ENCODE data around the gene CDH5.

DNA sequence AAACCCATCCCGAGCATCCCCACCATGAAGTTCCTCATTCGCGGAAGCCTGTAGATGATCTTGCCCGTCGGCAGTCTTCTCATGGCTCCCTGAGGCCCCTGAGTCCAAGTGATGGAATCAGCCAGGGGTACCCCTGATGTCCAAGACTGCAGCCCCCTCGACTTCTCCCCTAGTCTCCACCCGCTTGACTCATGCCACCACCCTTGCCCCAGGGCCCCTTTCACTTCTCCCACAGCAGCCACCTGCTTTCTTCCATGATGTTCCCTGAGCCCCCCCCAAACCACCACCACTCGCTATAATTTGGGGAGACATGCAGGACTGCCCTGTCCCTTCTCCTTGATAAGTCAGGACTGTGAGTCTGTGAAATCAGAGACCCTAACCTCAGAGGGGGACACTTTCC lies 72.0 kb downstream of the CDH5 start:
- TF ChIP-seq, protein P1, sequence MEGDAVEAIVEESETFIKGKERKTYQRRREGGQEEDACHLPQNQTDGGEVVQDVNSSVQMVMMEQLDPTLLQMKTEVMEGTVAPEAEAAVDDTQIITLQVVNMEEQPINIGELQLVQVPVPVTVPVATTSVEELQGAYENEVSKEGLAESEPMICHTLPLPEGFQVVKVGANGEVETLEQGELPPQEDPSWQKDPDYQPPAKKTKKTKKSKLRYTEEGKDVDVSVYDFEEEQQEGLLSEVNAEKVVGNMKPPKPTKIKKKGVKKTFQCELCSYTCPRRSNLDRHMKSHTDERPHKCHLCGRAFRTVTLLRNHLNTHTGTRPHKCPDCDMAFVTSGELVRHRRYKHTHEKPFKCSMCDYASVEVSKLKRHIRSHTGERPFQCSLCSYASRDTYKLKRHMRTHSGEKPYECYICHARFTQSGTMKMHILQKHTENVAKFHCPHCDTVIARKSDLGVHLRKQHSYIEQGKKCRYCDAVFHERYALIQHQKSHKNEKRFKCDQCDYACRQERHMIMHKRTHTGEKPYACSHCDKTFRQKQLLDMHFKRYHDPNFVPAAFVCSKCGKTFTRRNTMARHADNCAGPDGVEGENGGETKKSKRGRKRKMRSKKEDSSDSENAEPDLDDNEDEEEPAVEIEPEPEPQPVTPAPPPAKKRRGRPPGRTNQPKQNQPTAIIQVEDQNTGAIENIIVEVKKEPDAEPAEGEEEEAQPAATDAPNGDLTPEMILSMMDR (IDR thresholded peaks at IDR 0.05), result no peak
- no peak for TF ChIP-seq POLR2A (IDR thresholded peaks at IDR 0.05)

Measured in Peyer's patch (tissue), 4 donors.